A673 (cell line): Measurements from ENCODE around the gene MOGAT2.

ENCODE experiments used
- CTCF ChIP-seq: fragments of 300-800, 200-600 bp; sonication (generic); conservative IDR thresholded peaks from 2 replicates; pipeline ENCODE4 v1.5.1; 2017; ENCODE audit warnings: low read depth, mild to moderate bottlenecking, antibody characterized with exemption, low read length, moderate library complexity, mixed read lengths
- EZH2 ChIP-seq: fragments of 200-600 bp; sonication (generic); IDR thresholded peaks from 2 replicates; pipeline ENCODE4 v1.6.1; 2017; ENCODE audit warnings: borderline replicate concordance, low read depth, mild to moderate bottlenecking, mixed read lengths, antibody characterized with exemption, low read length; ENCODE audit not compliant: poor library complexity, severe bottlenecking

- TF ChIP-seq CTCF (no peak), EZH2 (no peak)
Observed at GRCh38 chr11:75770102-75770501, 52.5 kb downstream of the MOGAT2 start.
